WTC11 (cell line): Measurements from ENCODE around the gene AMACR.

Experiments
- IRF2 ChIP-seq: sonication (generic); formaldehyde crosslinking; IDR thresholded peaks from 2 replicates; pipeline ENCODE4 v1.8.0; 2022; ENCODE audit warnings: low read depth, missing genetic modification reagents, borderline replicate concordance
- NFE2L1 ChIP-seq: sonication (generic); formaldehyde crosslinking; IDR thresholded peaks from 2 replicates; pipeline ENCODE4 v1.8.1; 2023; ENCODE audit warnings: missing genetic modification reagents
- NFYB ChIP-seq: sonication (generic); formaldehyde crosslinking; conservative IDR thresholded peaks from 2 replicates; pipeline ENCODE4 v1.8.0; 2022; ENCODE audit warnings: low read depth, missing genetic modification reagents
- RORB ChIP-seq: fragments of 250-450 bp; sonication (Bioruptor Pico); IDR thresholded peaks from 2 replicates; pipeline ENCODE4 v1.9.0; 2021; ENCODE audit warnings: mild to moderate bottlenecking
- SMAD3 ChIP-seq: sonication (generic); formaldehyde crosslinking; IDR thresholded peaks from 2 replicates; pipeline ENCODE4 v1.8.0; 2022; ENCODE audit warnings: missing genetic modification reagents, mild to moderate bottlenecking, borderline replicate concordance
- ZNF232 ChIP-seq: sonication (generic); formaldehyde crosslinking; IDR thresholded peaks from 2 replicates; pipeline ENCODE4 v1.8.0; 2022; ENCODE audit warnings: mild to moderate bottlenecking, missing genetic modification reagents
- TF ChIP-seq, protein P1 (sequence below): sonication (generic); formaldehyde crosslinking; IDR thresholded peaks from 2 replicates; pipeline ENCODE4 v1.8.0; 2023; ENCODE audit warnings: missing genetic modification reagents
- TF ChIP-seq, protein P2 (sequence below): fragments of 200-600 bp; IDR thresholded peaks from 2 replicates; pipeline ENCODE4 v1.8.0; 2022; ENCODE audit warnings: antibody characterized with exemption
- TF ChIP-seq, protein P3 (sequence below): sonication (generic); formaldehyde crosslinking; IDR thresholded peaks from 2 replicates; pipeline ENCODE4 v1.8.1; 2023; ENCODE audit warnings: mild to moderate bottlenecking, missing genetic modification reagents
- TF ChIP-seq, protein P4 (sequence below): sonication (generic); formaldehyde crosslinking; IDR thresholded peaks from 2 replicates; pipeline ENCODE4 v1.8.1; 2022; ENCODE audit warnings: mild to moderate bottlenecking, missing genetic modification reagents, moderate library complexity, borderline replicate concordance
- TF ChIP-seq, protein P5 (sequence below): sonication (generic); formaldehyde crosslinking; IDR thresholded peaks from 2 replicates; pipeline ENCODE4 v1.8.0; 2022; ENCODE audit warnings: mild to moderate bottlenecking, missing genetic modification reagents
- TF ChIP-seq, protein P6 (sequence below): sonication (generic); formaldehyde crosslinking; conservative IDR thresholded peaks from 2 replicates; pipeline ENCODE4 v1.8.1; 2022; ENCODE audit warnings: mild to moderate bottlenecking, missing genetic modification reagents

DNA sequence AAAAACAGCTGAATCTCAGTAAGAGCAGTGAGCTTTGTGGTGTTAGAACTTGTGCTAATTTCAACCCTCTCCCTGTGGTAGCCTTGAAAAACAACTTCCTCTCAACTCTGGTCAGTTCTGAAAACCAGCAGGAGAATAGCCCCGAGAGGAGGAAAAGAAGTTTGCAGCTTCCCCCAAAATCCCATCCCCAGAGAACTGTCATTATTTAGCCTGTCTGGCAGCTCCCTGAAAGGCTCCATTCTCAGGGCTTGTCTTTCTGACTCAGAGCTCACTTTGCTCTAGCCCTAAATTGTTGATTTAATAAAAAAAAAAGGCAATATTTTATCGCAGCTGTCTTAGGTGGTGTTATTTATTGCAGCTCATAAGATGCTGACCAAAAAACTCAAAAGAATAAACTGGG is 12.0 kb downstream of the AMACR start:
- no peak for TF ChIP-seq NFYB
- TF ChIP-seq RORB = no peak
- TF ChIP-seq, protein P1, sequence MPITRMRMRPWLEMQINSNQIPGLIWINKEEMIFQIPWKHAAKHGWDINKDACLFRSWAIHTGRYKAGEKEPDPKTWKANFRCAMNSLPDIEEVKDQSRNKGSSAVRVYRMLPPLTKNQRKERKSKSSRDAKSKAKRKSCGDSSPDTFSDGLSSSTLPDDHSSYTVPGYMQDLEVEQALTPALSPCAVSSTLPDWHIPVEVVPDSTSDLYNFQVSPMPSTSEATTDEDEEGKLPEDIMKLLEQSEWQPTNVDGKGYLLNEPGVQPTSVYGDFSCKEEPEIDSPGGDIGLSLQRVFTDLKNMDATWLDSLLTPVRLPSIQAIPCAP = no peak
- TF ChIP-seq, protein P2, sequence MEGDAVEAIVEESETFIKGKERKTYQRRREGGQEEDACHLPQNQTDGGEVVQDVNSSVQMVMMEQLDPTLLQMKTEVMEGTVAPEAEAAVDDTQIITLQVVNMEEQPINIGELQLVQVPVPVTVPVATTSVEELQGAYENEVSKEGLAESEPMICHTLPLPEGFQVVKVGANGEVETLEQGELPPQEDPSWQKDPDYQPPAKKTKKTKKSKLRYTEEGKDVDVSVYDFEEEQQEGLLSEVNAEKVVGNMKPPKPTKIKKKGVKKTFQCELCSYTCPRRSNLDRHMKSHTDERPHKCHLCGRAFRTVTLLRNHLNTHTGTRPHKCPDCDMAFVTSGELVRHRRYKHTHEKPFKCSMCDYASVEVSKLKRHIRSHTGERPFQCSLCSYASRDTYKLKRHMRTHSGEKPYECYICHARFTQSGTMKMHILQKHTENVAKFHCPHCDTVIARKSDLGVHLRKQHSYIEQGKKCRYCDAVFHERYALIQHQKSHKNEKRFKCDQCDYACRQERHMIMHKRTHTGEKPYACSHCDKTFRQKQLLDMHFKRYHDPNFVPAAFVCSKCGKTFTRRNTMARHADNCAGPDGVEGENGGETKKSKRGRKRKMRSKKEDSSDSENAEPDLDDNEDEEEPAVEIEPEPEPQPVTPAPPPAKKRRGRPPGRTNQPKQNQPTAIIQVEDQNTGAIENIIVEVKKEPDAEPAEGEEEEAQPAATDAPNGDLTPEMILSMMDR = no peak
- no peak for TF ChIP-seq ZNF232 (CRISPR knock-in tag)
- TF ChIP-seq SMAD3 = no peak
- TF ChIP-seq, protein P3, sequence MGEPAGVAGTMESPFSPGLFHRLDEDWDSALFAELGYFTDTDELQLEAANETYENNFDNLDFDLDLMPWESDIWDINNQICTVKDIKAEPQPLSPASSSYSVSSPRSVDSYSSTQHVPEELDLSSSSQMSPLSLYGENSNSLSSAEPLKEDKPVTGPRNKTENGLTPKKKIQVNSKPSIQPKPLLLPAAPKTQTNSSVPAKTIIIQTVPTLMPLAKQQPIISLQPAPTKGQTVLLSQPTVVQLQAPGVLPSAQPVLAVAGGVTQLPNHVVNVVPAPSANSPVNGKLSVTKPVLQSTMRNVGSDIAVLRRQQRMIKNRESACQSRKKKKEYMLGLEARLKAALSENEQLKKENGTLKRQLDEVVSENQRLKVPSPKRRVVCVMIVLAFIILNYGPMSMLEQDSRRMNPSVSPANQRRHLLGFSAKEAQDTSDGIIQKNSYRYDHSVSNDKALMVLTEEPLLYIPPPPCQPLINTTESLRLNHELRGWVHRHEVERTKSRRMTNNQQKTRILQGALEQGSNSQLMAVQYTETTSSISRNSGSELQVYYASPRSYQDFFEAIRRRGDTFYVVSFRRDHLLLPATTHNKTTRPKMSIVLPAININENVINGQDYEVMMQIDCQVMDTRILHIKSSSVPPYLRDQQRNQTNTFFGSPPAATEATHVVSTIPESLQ (CRISPR knock-in tag) = no peak
- TF ChIP-seq, protein P4, sequence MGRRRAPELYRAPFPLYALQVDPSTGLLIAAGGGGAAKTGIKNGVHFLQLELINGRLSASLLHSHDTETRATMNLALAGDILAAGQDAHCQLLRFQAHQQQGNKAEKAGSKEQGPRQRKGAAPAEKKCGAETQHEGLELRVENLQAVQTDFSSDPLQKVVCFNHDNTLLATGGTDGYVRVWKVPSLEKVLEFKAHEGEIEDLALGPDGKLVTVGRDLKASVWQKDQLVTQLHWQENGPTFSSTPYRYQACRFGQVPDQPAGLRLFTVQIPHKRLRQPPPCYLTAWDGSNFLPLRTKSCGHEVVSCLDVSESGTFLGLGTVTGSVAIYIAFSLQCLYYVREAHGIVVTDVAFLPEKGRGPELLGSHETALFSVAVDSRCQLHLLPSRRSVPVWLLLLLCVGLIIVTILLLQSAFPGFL (CRISPR knock-in tag) = no peak
- TF ChIP-seq, protein P5, sequence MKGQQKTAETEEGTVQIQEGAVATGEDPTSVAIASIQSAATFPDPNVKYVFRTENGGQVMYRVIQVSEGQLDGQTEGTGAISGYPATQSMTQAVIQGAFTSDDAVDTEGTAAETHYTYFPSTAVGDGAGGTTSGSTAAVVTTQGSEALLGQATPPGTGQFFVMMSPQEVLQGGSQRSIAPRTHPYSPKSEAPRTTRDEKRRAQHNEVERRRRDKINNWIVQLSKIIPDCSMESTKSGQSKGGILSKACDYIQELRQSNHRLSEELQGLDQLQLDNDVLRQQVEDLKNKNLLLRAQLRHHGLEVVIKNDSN (CRISPR knock-in tag) = no peak
- TF ChIP-seq, protein P6, sequence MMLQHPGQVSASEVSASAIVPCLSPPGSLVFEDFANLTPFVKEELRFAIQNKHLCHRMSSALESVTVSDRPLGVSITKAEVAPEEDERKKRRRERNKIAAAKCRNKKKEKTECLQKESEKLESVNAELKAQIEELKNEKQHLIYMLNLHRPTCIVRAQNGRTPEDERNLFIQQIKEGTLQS = no peak
- no peak for TF ChIP-seq NFE2L1 (CRISPR knock-in tag)
- no peak for TF ChIP-seq IRF2 (CRISPR knock-in tag)
